ENCODE measurements around the gene AKAP6. TPM values are rescaled to one million over a fixed set of nuclear protein-coding genes. Genes with fewer than 3 reads are reported as not detected.
"Not testable (repeated sequence)": the region's sequence is repeated elsewhere in the genome, so short reads cannot be mapped to it uniquely, and the experiment has no call there.

Gene AKAP6
- total RNA-seq, 2 donors from 2014 or later, result 112 to 117 TPM

GRCh38 chr14:32382704-32383103 is 53.6 kb downstream of the AKAP6 start:
- Histone ChIP-seq H3K36me3 (no peaks in the 10 kb centered on the region), H3K27ac (no peak overlapping the region), H3K4me1 (no peaks in the 10 kb centered on the region), H3K4me3 (no peak overlapping the region), H3K27me3 (no peaks in the 10 kb centered on the region), H3K9me3 (no peaks in the 10 kb centered on the region)
- DNase-seq (ENCODE audit: low spot score), result no peak
- peak in 1 of 2 donors; percentile 47 for TF ChIP-seq CTCF (IDR thresholded peaks at IDR 0.05)

- Histone ChIP-seq H3K27me3 (no peaks in the 10 kb centered on the region), H3K4me1 (no peaks in the 10 kb centered on the region), H3K9me3 (no peaks in the 10 kb centered on the region), H3K36me3 (no peaks in the 10 kb centered on the region), H3K27ac (no peak overlapping the region), H3K4me3 (no peak overlapping the region)
- DNase-seq (ENCODE audit: low spot score), result no peak
- TF ChIP-seq CTCF (IDR thresholded peaks at IDR 0.05), result no peak
Measured at GRCh38 chr14:32383364-32384009, 54.4 kb downstream of the AKAP6 start.

GRCh38 chr14:32384464-32384863 is 55.4 kb downstream of the AKAP6 start:
- no peaks in the 10 kb centered on the region for H3K27me3 ChIP-seq
- no peaks in the 10 kb centered on the region for H3K4me1 ChIP-seq
- H3K4me3 ChIP-seq, result no peak overlapping the region
- H3K36me3 ChIP-seq, result no peaks in the 10 kb centered on the region
- TF ChIP-seq CTCF (IDR thresholded peaks at IDR 0.05), result no peak
- no peak for DNase-seq (ENCODE audit: low spot score)
- H3K27ac ChIP-seq, result no peak overlapping the region
- peaks cover 0 to 8% of the 10 kb centered on the region in 2 donors for H3K9me3 ChIP-seq

- peaks cover 0 to 11% of the 10 kb centered on the region in 2 donors for H3K9me3 ChIP-seq
- H3K36me3 ChIP-seq; H3K4me1 ChIP-seq; H3K27ac ChIP-seq; H3K27me3 ChIP-seq; H3K4me3 ChIP-seq; DNase-seq (ENCODE audit: low spot score): not testable (repeated sequence)
Measured at GRCh38 chr14:32387295-32387694, 58.2 kb downstream of the AKAP6 start.

GRCh38 chr14:32393119-32393518 is 64.0 kb downstream of the AKAP6 start:
- no peaks in the 10 kb centered on the region for H3K4me1 ChIP-seq
- H3K9me3 ChIP-seq, result peaks cover 0 to 14% of the 10 kb centered on the region in 2 donors
- TF ChIP-seq CTCF (IDR thresholded peaks at IDR 0.05), result no peak
- no peak overlapping the region for H3K4me3 ChIP-seq
- no peaks in the 10 kb centered on the region for H3K36me3 ChIP-seq
- DNase-seq (ENCODE audit: low spot score), result no peak
- no peak overlapping the region for H3K27ac ChIP-seq
- H3K27me3 ChIP-seq, result no peaks in the 10 kb centered on the region

- H3K36me3 ChIP-seq, result no peaks in the 10 kb centered on the region
- DNase-seq (ENCODE audit: low spot score), result no peak
- no peak overlapping the region for H3K27ac ChIP-seq
- H3K4me1 ChIP-seq, result no peaks in the 10 kb centered on the region
- no peak for TF ChIP-seq CTCF (IDR thresholded peaks at IDR 0.05)
- H3K9me3 ChIP-seq, result peaks cover 0 to 11% of the 10 kb centered on the region in 2 donors
- H3K4me3 ChIP-seq, result no peak overlapping the region
- H3K27me3 ChIP-seq, result no peaks in the 10 kb centered on the region
Measured at GRCh38 chr14:32394038-32394437, 64.9 kb downstream of the AKAP6 start.

All from right atrium auricular region (tissue), 2 donors.